ENCODE data around the gene DYNLT2B.
"Not testable (repeated sequence)": the region's sequence is repeated elsewhere in the genome, so short reads cannot be mapped to it uniquely, and the experiment has no call there.

The DYNLT2B gene

GRCh38 chr3:196317687-196318467, at the start of gene DYNLT2B:
TSS of gene DYNLT2B (minus strand) at chr3:196318240. CDS start at chr3:196318152, 88 bp downstream.
- DNase-seq: peak; percentile 86

GRCh38 chr3:196365736-196366135, 47.7 kb upstream of the DYNLT2B start:
- no peak for DNase-seq

DNA sequence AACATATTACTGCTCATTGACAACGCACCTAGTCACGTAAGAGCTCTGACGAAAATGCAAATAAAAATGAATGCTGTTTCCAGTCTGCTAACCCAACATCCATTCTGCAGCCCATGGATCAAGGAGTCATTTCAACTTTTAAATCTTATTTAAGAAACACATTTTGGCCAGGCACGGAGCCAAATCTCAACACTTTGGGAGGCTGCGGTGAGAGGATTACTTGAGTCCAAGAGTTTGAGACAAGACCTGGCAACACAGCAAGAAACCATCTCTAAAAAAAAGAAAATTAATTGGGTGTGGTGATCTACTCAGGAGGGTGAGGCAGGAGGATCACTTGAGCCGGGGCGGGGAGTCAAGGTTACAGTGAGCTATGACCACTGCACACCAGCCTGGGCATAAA, 42.5 kb upstream of the DYNLT2B start:
- no peak for DNase-seq

DNA sequence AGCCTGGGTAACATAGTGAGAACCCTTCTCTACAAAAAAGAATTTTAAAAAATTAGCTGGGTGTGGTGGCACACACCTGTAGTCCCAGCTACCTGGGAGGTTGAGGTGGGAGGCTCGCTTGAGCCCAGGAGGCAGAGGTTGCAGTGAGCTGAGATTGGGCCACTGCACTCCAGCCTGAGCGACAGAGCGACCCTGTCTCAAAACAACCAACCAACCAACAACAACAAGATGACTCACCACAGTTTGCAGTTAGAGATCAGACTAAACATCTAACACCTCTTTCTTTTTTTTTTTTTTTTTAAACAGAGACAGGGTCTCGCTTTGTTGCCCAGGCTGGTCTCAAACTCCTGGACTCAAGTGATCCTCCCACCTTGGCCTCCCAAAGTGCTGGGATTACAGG, 40.5 kb upstream of the DYNLT2B start:
- DNase-seq: not testable (repeated sequence)

- no peak for DNase-seq
These were observed 39.9 kb upstream of the DYNLT2B start for GRCh38 chr3:196357905-196358304.

- DNase-seq: no peak
These were observed 38.5 kb upstream of the DYNLT2B start for GRCh38 chr3:196356556-196356955.

- no peak for DNase-seq
These were observed 37.6 kb upstream of the DYNLT2B start for GRCh38 chr3:196355668-196356067.

GRCh38 chr3:196354132-196354531, 36.1 kb upstream of the DYNLT2B start:
- DNase-seq: no peak

DNA sequence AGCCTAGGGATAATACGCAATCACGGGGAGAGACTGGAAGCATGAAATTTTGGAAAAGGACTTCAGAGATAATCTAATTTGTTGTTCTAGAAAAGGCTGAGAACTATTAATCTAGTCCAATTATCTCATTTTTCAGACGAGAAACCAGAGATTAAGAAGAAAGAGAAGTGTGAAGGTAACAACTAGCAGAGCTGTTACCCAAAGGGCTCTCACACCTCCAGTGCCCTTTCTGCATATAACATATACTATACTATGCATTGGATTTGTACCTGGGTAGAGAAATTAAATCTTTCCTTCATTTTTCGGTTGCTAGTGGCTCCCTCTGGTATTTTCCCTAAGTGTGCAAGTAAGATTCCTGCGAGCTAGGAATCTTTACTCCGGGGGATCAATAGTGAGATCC, 33.5 kb upstream of the DYNLT2B start:
- DNase-seq: no peak

GRCh38 chr3:196350067-196350466, 32.0 kb upstream of the DYNLT2B start:
- no peak for DNase-seq

GRCh38 chr3:196348698-196349097, 30.7 kb upstream of the DYNLT2B start:
- no peak for DNase-seq

DNA sequence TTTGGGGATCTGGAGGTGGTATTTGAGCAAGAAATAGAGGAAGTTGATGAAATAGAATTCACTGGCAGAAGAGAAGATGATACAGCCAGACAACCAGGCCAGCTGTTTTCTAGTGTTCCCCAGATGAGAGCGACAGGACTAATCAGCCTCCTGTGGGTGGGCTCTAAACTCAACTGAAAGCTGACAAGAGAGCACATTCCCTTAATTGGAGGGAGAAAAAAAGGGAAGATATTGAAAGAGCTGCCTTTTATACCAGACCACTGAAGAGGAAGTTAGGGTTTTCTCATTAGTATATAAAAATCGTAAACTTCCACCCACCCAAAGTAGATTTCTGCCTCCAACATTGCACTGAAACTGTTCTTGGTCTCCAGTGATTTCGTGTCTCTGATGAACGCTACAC, 26.6 kb upstream of the DYNLT2B start:
- no peak for DNase-seq

DNA sequence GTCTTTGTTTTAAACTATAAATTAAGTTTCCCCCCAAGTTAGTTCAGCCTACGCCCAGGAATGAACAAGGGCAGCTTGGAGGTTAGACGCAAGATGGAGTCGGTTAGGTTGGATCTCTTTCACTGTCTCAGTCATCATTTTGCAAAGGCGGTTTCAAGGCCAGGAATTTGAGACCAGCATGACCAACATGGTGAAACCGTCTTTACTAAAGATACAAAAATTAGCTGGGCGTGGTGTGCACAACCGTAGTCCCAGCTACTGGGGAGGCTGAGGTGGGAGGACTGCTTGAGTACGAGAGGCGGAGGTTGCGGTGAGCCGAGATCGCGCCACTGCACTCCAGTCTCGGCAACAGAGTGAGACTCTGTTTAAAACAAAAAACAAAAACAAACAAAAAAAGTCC, 25.9 kb upstream of the DYNLT2B start:
- DNase-seq: not testable (repeated sequence)

DNA sequence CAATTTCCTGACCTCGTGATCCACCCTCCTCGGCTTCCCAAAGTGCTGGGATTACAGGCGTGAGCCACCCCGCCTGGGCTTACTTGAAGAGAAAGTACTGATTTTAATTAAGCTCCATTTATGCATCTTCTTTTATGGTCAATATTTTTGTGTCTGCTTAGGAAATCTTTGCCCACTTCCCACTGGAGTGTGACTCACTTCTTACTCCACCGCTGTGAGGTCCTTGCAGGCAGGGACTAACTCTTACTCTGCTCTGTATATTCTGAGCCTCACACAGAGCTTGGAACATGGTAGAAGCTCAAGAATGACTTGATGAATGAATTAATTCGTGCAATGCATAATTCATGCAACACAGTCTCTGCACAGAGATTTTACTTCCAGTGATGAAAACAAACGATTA, 23.1 kb upstream of the DYNLT2B start:
- no peak for DNase-seq

DNA sequence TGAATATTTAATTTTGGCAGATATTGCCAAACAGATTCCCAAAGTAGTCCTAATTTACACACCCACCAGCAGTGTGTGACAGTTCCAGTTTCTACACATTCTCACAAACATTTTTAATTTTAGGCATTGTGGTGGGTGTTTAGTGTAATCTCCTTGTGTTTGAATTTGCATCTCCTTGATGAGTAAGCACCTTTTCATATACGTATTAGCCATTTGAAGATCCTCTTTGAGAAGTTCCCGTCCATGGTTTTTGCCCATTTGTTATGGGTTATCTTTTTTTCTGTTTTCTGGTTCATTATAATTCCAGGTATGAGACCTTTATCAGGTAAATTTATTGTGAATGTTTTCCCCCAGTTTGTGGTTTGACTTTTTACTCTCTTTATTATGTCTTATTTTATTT, 22.4 kb upstream of the DYNLT2B start:
- no peak for DNase-seq

DNA sequence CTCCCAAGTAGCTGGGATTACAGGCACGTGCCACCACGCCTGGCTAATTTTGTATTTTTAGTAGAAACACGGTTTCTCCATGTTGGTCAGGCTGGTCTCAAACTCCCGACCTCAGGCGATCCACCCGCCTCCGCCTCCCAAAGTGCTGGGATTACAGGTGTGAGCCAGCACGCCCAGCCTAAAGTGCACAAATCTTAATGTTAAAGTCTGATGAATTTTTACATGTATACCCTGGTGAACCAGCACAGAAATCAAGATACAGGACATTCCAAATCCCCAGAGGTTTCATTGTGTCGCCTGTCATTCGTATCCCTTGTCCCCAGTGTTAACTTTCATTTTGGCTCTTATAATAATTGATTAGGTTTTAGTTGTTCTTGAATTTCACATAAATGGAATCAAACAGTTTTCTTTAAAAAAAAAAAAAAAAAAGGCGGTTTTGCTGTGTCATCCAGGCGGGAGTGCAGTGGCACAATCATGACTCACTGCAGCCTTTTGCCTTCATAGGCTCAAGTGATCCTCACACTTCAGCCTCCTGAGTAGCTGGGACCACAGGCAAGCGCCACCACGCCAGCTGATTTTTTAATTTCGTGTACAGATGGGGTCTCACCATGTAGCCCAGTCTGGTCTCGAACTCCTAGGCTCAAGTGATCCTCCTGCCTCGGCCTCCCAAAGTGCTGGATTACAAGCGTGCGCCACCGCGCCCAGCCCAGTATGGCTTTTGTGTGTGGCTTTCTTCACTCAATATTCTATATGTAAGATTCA, 21.6 kb upstream of the DYNLT2B start:
- no peak for DNase-seq

- no peak for DNase-seq
These were observed 21.0 kb upstream of the DYNLT2B start for GRCh38 chr3:196339044-196339443.

GRCh38 chr3:196336319-196337145, 18.5 kb upstream of the DYNLT2B start:
- DNase-seq: no peak

DNA sequence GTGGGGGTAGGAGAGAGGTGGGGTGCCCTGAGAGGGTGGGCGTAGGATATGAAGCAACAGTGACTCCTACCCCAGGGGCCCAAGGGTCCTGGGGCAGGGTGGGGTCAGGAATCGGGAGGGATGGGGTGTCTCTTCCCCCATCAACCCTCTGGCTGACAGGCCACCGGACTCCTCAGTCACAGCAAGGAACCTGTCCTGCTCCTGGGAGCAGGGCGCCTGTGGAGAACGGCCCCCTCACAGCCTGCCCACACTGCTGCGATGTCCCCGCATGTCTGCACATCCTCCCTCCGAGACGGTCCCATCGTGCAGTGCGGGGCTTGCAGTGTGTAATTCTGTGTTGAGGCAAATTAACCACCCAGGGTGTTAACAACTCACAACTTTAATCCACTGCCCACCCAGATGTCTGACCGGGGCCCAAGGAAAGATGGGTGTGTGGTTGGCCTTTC, 17.5 kb upstream of the DYNLT2B start:
- DNase-seq: no peak

DNA sequence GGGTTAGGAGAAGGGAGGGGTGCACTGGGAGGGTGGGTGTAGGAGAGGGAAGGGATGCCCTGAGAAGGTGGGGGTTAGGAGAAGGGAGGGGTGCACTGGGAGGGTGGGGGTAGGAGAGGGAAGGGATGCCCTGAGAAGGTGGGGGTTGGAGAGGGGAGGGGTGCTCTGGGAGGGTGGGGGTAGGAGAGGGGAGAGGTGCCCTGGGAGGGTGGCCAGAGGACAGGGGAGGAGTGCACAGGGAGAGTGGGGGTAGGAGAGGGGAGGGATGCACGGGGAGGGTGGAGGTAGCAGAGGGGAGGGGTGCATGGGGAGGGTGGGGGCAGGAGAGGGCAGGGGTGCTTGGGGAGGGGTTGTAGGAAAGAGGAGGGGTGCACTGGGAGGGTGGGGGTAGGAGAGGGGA, 16.9 kb upstream of the DYNLT2B start:
- no peak for DNase-seq

DNA sequence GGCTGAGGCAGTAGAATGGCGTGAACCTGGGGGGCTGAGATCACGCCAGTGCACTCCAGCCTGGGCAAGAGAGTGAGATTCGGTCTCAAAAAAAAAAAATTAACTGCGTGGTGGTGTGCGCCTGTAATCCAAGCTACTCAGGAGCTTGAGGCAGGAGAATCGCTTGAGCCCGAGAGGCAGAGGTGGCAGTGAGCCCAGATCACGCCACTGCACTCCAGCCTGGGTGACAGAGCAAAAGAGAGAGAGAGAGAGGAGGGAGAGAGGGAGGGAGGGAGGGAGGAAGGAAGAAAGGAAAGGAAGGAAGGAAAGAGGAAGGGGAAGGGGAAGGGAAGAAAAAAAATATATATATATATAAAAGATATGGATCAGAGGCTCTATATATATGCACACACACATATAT, 14.1 kb upstream of the DYNLT2B start:
- DNase-seq: no peak

GRCh38 chr3:196327405-196327804, 9.4 kb upstream of the DYNLT2B start:
- DNase-seq: no peak

DNA sequence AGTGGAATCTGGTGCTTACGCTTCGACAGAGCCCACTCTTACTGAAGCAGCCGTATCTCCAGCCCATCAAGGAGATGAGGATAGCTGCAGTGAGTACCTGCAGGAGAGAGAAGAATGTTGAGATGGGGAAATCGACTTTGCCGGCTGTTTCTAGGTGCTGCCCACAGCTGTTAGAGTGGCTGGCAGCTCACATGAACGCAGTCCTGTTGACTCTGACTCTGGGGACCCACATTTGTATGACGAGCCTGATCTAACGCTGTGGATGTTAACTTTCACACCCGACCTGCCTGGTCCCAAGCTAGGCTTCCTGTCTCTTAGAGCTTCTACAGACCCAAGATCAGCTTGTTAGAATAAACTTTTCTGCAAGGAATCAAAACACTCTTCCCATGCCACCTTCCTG, 8.9 kb upstream of the DYNLT2B start:
- no peak for DNase-seq
